ENCODE measurements around the gene ENOX1.

Gene ENOX1

DNA sequence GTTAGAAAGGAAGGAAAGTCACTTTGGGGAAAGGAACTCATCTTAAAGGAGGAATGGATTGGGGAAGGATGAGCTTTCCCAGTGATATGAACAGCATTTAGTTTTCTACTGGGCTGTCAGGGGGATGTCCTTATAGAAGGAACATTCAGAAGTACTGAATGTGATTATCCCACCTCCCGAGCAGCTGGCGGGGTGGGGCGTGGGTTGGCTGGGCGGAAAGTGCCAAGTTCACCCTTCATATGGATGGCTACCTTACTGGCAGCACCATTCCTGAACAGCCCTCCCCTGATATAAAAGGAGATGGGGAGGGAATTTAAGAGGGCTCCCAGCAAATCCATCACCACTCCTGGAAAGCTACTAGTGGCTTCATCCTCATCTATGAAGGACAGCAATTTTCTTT, 572.6 kb downstream of the ENOX1 start:
- no peaks in the 10 kb centered on the region for H3K9me3 ChIP-seq
- H3K27ac ChIP-seq = no peak overlapping the region
- TF ChIP-seq, protein P1, sequence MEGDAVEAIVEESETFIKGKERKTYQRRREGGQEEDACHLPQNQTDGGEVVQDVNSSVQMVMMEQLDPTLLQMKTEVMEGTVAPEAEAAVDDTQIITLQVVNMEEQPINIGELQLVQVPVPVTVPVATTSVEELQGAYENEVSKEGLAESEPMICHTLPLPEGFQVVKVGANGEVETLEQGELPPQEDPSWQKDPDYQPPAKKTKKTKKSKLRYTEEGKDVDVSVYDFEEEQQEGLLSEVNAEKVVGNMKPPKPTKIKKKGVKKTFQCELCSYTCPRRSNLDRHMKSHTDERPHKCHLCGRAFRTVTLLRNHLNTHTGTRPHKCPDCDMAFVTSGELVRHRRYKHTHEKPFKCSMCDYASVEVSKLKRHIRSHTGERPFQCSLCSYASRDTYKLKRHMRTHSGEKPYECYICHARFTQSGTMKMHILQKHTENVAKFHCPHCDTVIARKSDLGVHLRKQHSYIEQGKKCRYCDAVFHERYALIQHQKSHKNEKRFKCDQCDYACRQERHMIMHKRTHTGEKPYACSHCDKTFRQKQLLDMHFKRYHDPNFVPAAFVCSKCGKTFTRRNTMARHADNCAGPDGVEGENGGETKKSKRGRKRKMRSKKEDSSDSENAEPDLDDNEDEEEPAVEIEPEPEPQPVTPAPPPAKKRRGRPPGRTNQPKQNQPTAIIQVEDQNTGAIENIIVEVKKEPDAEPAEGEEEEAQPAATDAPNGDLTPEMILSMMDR (IDR thresholded peaks at IDR 0.05) = no peak
- no peak overlapping the region for H3K4me3 ChIP-seq
- no peaks in the 10 kb centered on the region for H3K4me1 ChIP-seq
- no peak for DNase-seq
- no peaks in the 10 kb centered on the region for H3K36me3 ChIP-seq
- intact Hi-C loops (cut with DNase I; ENCODE audit: low total_unique reads) = no loop called here
- no peaks in the 10 kb centered on the region for H3K27me3 ChIP-seq

DNA sequence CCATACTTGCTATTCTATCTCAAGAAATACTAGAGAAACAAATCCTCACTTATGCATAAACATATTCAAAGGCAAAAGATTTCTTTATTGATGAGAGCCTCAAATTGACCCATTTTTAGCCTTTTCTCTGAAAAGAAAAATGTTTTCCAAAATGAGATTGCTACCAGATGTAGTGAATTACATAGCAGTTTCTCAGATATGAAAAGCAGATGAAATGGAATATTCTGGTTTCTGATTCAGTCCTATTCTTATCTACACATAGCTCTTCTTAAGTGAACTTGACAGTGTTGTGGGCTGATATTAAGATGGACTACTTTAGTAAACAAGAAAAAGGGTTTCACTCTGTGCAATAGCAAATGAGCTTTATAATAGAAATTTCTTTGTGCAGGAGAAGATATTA, 579.9 kb downstream of the ENOX1 start:
- no peaks in the 10 kb centered on the region for H3K27me3 ChIP-seq
- no peak overlapping the region for H3K27ac ChIP-seq
- intact Hi-C loops (cut with DNase I; ENCODE audit: low total_unique reads) = no loop called here
- H3K4me3 ChIP-seq = no peak overlapping the region
- TF ChIP-seq, protein P1 (IDR thresholded peaks at IDR 0.05) = no peak
- no peaks in the 10 kb centered on the region for H3K36me3 ChIP-seq
- no peaks in the 10 kb centered on the region for H3K4me1 ChIP-seq
- H3K9me3 ChIP-seq = peaks cover 0 to 7% (median 6%) of the 10 kb centered on the region in 3 donors
- DNase-seq = no peak

GRCh38 chr13:43205416-43205815, 581.4 kb downstream of the ENOX1 start:
- TF ChIP-seq, protein P1 (IDR thresholded peaks at IDR 0.05) = no peak
- no peak overlapping the region for H3K27ac ChIP-seq
- H3K27me3 ChIP-seq = no peaks in the 10 kb centered on the region
- H3K4me1 ChIP-seq = no peaks in the 10 kb centered on the region
- peaks cover 0 to 7% (median 6%) of the 10 kb centered on the region in 3 donors for H3K9me3 ChIP-seq
- DNase-seq = no peak
- H3K4me3 ChIP-seq = no peak overlapping the region
- intact Hi-C loops (cut with DNase I; ENCODE audit: low total_unique reads) = no loop called here
- no peaks in the 10 kb centered on the region for H3K36me3 ChIP-seq

GRCh38 chr13:43204591-43204990, 582.2 kb downstream of the ENOX1 start:
- Histone ChIP-seq H3K27ac (no peak overlapping the region), H3K36me3 (no peaks in the 10 kb centered on the region), H3K9me3 (peaks cover 0 to 7% (median 6%) of the 10 kb centered on the region in 3 donors), H3K27me3 (no peaks in the 10 kb centered on the region), H3K4me1 (no peaks in the 10 kb centered on the region), H3K4me3 (no peak overlapping the region)
- intact Hi-C loops (cut with DNase I; ENCODE audit: low total_unique reads) = no loop called here
- TF ChIP-seq, protein P1 (IDR thresholded peaks at IDR 0.05) = no peak
- DNase-seq = no peak

DNA sequence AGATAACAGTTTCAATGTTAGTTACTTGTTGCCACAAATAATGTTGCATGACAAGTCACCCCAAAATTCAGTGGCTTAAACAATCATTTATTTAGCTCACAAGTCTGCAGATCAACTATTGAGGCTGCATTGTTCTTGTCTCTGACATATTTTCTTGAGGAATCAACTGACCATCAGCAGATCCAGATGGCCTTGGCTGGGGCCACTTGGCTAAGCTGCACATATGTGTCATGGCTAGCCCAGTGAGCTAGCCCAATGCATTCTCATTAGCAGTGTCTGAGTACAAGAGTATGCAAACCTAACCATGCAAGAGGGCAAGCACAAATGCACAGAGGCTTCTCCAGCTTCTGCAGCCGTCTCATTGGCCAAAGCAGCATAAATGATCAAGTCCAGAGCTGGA, 583.0 kb downstream of the ENOX1 start:
- H3K27me3 ChIP-seq = no peaks in the 10 kb centered on the region
- no peak overlapping the region for H3K4me3 ChIP-seq
- no peak overlapping the region for H3K27ac ChIP-seq
- H3K36me3 ChIP-seq = no peaks in the 10 kb centered on the region
- DNase-seq = no peak
- H3K4me1 ChIP-seq = no peaks in the 10 kb centered on the region
- H3K9me3 ChIP-seq = peaks cover 0 to 7% (median 6%) of the 10 kb centered on the region in 3 donors
- TF ChIP-seq, protein P1 (IDR thresholded peaks at IDR 0.05) = no peak
- intact Hi-C loops (cut with DNase I; ENCODE audit: low total_unique reads) = no loop called here

- Histone ChIP-seq H3K4me3 (no peak overlapping the region), H3K9me3 (peaks cover 0 to 7% (median 6%) of the 10 kb centered on the region in 3 donors), H3K27me3 (no peaks in the 10 kb centered on the region), H3K27ac (no peak overlapping the region), H3K36me3 (no peaks in the 10 kb centered on the region), H3K4me1 (no peaks in the 10 kb centered on the region)
- DNase-seq = no peak
- TF ChIP-seq, protein P1 (IDR thresholded peaks at IDR 0.05) = no peak
- intact Hi-C loops (cut with DNase I; ENCODE audit: low total_unique reads) = no loop called here
These were observed 586.0 kb downstream of the ENOX1 start for GRCh38 chr13:43200736-43201135.

Measured in tibial artery (tissue), 4 donors.